ENCODE results near the gene C3orf80.

The C3orf80 gene

GRCh38 chr3:160221019-160221418, 4.2 kb upstream of the C3orf80 start:
- TF ChIP-seq CTCF (IDR thresholded peaks at IDR 0.05) = no peak

GRCh38 chr3:160224256-160224655, 966 bp upstream of the C3orf80 start:
- TF ChIP-seq CTCF (IDR thresholded peaks at IDR 0.05) = no peak

GRCh38 chr3:160224811-160225175, 429 bp upstream of the C3orf80 start:
- no peak for TF ChIP-seq CTCF (IDR thresholded peaks at IDR 0.05)

- TF ChIP-seq CTCF (IDR thresholded peaks at IDR 0.05) = no peak
Observed at GRCh38 chr3:160226026-160226907, 1.0 kb downstream of the C3orf80 start.

GRCh38 chr3:160227419-160227818, 2.2 kb downstream of the C3orf80 start:
- no peak for TF ChIP-seq CTCF (IDR thresholded peaks at IDR 0.05)

- no peak for TF ChIP-seq CTCF (IDR thresholded peaks at IDR 0.05)
Observed at GRCh38 chr3:160232014-160232413, 6.8 kb downstream of the C3orf80 start.

- no peak for TF ChIP-seq CTCF (IDR thresholded peaks at IDR 0.05)
Observed at GRCh38 chr3:160245261-160245800, 20.1 kb downstream of the C3orf80 start.
